ENCODE data around the gene CEP57L1.

DNA sequence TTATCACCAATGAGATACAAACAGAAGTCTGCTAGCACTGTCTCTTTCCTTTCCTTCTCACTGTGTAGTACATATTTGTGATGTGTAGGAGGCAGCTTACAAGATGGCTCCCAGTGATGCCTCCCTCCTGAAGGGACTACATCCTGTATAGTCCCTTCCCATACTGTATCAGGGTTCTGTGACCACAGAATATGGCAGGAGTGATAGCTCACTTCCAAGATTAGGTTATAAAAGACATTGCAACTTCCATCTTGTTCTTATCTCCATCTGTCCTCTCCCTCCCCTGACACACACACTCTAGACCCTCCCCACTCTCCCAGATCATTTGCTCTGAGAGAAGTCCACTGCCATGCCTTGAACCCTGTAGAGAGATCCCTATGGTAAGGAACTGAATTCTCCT, 38.6 kb upstream of the CEP57L1 start:
- no peak for TF ChIP-seq POLR2A (IDR thresholded peaks at IDR 0.05)
- TF ChIP-seq, protein P1, sequence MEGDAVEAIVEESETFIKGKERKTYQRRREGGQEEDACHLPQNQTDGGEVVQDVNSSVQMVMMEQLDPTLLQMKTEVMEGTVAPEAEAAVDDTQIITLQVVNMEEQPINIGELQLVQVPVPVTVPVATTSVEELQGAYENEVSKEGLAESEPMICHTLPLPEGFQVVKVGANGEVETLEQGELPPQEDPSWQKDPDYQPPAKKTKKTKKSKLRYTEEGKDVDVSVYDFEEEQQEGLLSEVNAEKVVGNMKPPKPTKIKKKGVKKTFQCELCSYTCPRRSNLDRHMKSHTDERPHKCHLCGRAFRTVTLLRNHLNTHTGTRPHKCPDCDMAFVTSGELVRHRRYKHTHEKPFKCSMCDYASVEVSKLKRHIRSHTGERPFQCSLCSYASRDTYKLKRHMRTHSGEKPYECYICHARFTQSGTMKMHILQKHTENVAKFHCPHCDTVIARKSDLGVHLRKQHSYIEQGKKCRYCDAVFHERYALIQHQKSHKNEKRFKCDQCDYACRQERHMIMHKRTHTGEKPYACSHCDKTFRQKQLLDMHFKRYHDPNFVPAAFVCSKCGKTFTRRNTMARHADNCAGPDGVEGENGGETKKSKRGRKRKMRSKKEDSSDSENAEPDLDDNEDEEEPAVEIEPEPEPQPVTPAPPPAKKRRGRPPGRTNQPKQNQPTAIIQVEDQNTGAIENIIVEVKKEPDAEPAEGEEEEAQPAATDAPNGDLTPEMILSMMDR (IDR thresholded peaks at IDR 0.05), result no peak

Data from suprapubic skin (tissue), 3 donors.